GM18861 (cell line): ENCODE measurements around the gene MID1.

ENCODE experiments used
- ATAC-seq: cut with Tn5 transposase; IDR thresholded peaks from one replicate; pipeline ENCODE4 v1.9.1; 2021; ENCODE audit not compliant: unreplicated experiment

MID1 gene

GRCh38 chrX:10620121-10620699 is at the start of gene MID1:
TSS of gene MID1 (minus strand) at chrX:10620585. CDS start at chrX:10567547, 53,038 bp downstream.
- ATAC-seq: no peak

- ATAC-seq: no peak
These were observed 46.8 kb upstream of the MID1 start for GRCh38 chrX:10667143-10667542.

- no peak for ATAC-seq
These were observed 45.7 kb upstream of the MID1 start for GRCh38 chrX:10666102-10666501.

- no peak for ATAC-seq
These were observed 45.3 kb upstream of the MID1 start for GRCh38 chrX:10665681-10666080.

- no peak for ATAC-seq
These were observed 39.8 kb upstream of the MID1 start for GRCh38 chrX:10660171-10660570.

- no peak for ATAC-seq
These were observed 35.8 kb upstream of the MID1 start for GRCh38 chrX:10656214-10656613.

- no peak for ATAC-seq
These were observed 34.6 kb upstream of the MID1 start for GRCh38 chrX:10654960-10655359.

GRCh38 chrX:10653302-10653701 is 32.9 kb upstream of the MID1 start:
- no peak for ATAC-seq

- no peak for ATAC-seq
These were observed 28.9 kb upstream of the MID1 start for GRCh38 chrX:10649265-10649664.

GRCh38 chrX:10648614-10649013 is 28.2 kb upstream of the MID1 start:
- no peak for ATAC-seq

- ATAC-seq: no peak
These were observed 16.5 kb upstream of the MID1 start for GRCh38 chrX:10636851-10637250.

- ATAC-seq: no peak
These were observed 16.0 kb upstream of the MID1 start for GRCh38 chrX:10636337-10636736.

- no peak for ATAC-seq
These were observed 14.2 kb upstream of the MID1 start for GRCh38 chrX:10634392-10635161.

- ATAC-seq: no peak
These were observed 13.3 kb upstream of the MID1 start for GRCh38 chrX:10633722-10634121.

GRCh38 chrX:10631416-10632145 is 11.2 kb upstream of the MID1 start:
- ATAC-seq: no peak

GRCh38 chrX:10630320-10630719 is 9.9 kb upstream of the MID1 start:
- ATAC-seq: no peak

- no peak for ATAC-seq
These were observed 9.5 kb upstream of the MID1 start for GRCh38 chrX:10629905-10630304.

- no peak for ATAC-seq
These were observed 8.5 kb upstream of the MID1 start for GRCh38 chrX:10628906-10629305.

- no peak for ATAC-seq
These were observed 1.8 kb upstream of the MID1 start for GRCh38 chrX:10622197-10622596.

- no peak for ATAC-seq
These were observed 849 bp downstream of the MID1 start for GRCh38 chrX:10619425-10620046.

- no peak for ATAC-seq
These were observed 1.4 kb downstream of the MID1 start for GRCh38 chrX:10618961-10619360.

- ATAC-seq: no peak
These were observed 2.4 kb downstream of the MID1 start for GRCh38 chrX:10617999-10618351.
